H1 (cell line): ENCODE measurements around the gene GALNTL6. TPM values are rescaled to one million over a fixed set of nuclear protein-coding genes. Genes with fewer than 3 reads are reported as not detected.

Experiments
- BRCA1 ChIP-seq: IDR thresholded peaks from 2 replicates; pipeline ENCODE4 v1.6.1; 2012; ENCODE audit warnings: low read depth, low read length, improper control_type of control experiment
- CBX8 ChIP-seq: fragments of 300-800, 300-1000 bp; sonication (generic); IDR thresholded peaks from 2 replicates; pipeline ENCODE4 v1.7.1; 2016; ENCODE audit warnings: low read depth, low read length, borderline replicate concordance
- CEBPB ChIP-seq: IDR thresholded peaks from 2 replicates; pipeline ENCODE4 v1.6.1; 2012; ENCODE audit warnings: low read depth, low read length
- CHD2 ChIP-seq: IDR thresholded peaks from 2 replicates; pipeline ENCODE4 v1.6.1; 2012; ENCODE audit warnings: low read length, improper control_type of control experiment
- EZH2 ChIP-seq: fragments of 200-600 bp; sonication (generic); IDR thresholded peaks from 2 replicates; pipeline ENCODE4 v1.7.1; 2012; ENCODE audit warnings: low read depth, mild to moderate bottlenecking, moderate library complexity, low read length, inconsistent platforms; ENCODE audit not compliant: severe bottlenecking
- HDAC2 ChIP-seq, 2 experiments: fragments of 300-600 bp in 1 of 2; sonication (generic) in 1 of 2; IDR thresholded peaks; 2 replicates each; pipeline ENCODE4 v1.6.1; 2011 to 2012; ENCODE audit warnings: low read depth in 2 of 2, low read length in 2 of 2, mild to moderate bottlenecking in 2 of 2, moderate library complexity in 2 of 2, borderline replicate concordance in 1 of 2, inconsistent platforms in 1 of 2
- MAFK ChIP-seq: IDR thresholded peaks from 2 replicates; pipeline ENCODE4 v1.6.1; 2012; ENCODE audit warnings: low read depth, mild to moderate bottlenecking, improper control_type of control experiment, low read length
- NANOG ChIP-seq: IDR thresholded peaks from 2 replicates; pipeline ENCODE4 v1.6.1; 2011; ENCODE audit warnings: low read length, low read depth, mild to moderate bottlenecking, inconsistent platforms; ENCODE audit not compliant: insufficient read depth, poor library complexity, severe bottlenecking
- POU5F1 ChIP-seq: IDR thresholded peaks from 2 replicates; pipeline ENCODE4 v1.6.1; 2011; ENCODE audit warnings: low read depth, mild to moderate bottlenecking, low read length, moderate library complexity
- SP4 ChIP-seq: IDR thresholded peaks from 2 replicates; pipeline ENCODE4 v1.6.1; 2012; ENCODE audit warnings: low read length, inconsistent platforms
- SUZ12 ChIP-seq: fragments of 200-600 bp; sonication (generic); IDR thresholded peaks from 2 replicates; pipeline ENCODE4 v1.6.1; 2012; ENCODE audit warnings: mild to moderate bottlenecking, inconsistent platforms, low read length, moderate library complexity, mixed read lengths
- polyA plus RNA-seq, 7 experiments: library from polyadenylated mRNA; depleted of rRNA in 3 of 7; stranded (reverse) in 5 of 7; unstranded in 2 of 7; fragments of >200 nt in 5 of 7; fragments of 200-250 nt in 2 of 7; gene quantifications; 1 replicate in 5 of 7; 2 replicates in 1 of 7; 4 replicates in 1 of 7; pipeline versions ENCODE4 v1.2.1 to v1.2.3, GENCODE V29; 2011 to 2013; ENCODE audit warnings: missing spikeins in 2 of 7, mixed read lengths in 2 of 7
- total RNA-seq: library from RNA; stranded (reverse); fragmentation: NEBNext Ultra II Directional; extraction: Animal tissue kit (Norgen Biotek cat#: 25700); gene quantifications from 2 replicates; pipeline ENCODE4 v1.2.1, GENCODE V29; 2021
- TF ChIP-seq, protein P1 (sequence below): fragments of 300-600 bp; sonication (generic); IDR thresholded peaks from 2 replicates; pipeline ENCODE4 v1.7.1; 2012; ENCODE audit warnings: low read length, moderate library complexity, mild to moderate bottlenecking, inconsistent platforms; ENCODE audit not compliant: insufficient replicate concordance

GALNTL6 gene
- total and polyA plus RNA-seq, 2 of the 8 experiments (the other 6 are each of a cell fraction or from before 2014, with no cell fraction given), result 0.03 to 0.32 TPM

DNA sequence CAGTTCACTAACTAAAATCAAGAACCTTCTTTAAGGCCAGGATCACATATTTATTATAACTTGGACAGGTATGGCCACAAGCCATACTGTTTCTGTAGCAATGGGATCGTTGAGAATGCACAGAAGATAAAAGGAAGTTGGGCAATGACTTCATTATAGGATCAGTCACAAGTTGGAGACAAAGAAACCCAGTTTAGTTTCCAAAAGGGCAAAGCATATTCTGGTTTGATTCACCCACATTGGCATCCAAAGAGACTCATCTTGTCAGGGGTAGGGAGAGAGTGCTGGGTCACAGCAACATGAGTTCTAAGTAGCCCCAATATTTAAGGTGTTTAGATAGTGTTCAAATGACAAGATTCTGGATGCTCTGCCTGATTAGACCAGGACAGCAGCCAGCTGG, 1038.3 kb downstream of the GALNTL6 start (continued):
- TF ChIP-seq, protein P1, sequence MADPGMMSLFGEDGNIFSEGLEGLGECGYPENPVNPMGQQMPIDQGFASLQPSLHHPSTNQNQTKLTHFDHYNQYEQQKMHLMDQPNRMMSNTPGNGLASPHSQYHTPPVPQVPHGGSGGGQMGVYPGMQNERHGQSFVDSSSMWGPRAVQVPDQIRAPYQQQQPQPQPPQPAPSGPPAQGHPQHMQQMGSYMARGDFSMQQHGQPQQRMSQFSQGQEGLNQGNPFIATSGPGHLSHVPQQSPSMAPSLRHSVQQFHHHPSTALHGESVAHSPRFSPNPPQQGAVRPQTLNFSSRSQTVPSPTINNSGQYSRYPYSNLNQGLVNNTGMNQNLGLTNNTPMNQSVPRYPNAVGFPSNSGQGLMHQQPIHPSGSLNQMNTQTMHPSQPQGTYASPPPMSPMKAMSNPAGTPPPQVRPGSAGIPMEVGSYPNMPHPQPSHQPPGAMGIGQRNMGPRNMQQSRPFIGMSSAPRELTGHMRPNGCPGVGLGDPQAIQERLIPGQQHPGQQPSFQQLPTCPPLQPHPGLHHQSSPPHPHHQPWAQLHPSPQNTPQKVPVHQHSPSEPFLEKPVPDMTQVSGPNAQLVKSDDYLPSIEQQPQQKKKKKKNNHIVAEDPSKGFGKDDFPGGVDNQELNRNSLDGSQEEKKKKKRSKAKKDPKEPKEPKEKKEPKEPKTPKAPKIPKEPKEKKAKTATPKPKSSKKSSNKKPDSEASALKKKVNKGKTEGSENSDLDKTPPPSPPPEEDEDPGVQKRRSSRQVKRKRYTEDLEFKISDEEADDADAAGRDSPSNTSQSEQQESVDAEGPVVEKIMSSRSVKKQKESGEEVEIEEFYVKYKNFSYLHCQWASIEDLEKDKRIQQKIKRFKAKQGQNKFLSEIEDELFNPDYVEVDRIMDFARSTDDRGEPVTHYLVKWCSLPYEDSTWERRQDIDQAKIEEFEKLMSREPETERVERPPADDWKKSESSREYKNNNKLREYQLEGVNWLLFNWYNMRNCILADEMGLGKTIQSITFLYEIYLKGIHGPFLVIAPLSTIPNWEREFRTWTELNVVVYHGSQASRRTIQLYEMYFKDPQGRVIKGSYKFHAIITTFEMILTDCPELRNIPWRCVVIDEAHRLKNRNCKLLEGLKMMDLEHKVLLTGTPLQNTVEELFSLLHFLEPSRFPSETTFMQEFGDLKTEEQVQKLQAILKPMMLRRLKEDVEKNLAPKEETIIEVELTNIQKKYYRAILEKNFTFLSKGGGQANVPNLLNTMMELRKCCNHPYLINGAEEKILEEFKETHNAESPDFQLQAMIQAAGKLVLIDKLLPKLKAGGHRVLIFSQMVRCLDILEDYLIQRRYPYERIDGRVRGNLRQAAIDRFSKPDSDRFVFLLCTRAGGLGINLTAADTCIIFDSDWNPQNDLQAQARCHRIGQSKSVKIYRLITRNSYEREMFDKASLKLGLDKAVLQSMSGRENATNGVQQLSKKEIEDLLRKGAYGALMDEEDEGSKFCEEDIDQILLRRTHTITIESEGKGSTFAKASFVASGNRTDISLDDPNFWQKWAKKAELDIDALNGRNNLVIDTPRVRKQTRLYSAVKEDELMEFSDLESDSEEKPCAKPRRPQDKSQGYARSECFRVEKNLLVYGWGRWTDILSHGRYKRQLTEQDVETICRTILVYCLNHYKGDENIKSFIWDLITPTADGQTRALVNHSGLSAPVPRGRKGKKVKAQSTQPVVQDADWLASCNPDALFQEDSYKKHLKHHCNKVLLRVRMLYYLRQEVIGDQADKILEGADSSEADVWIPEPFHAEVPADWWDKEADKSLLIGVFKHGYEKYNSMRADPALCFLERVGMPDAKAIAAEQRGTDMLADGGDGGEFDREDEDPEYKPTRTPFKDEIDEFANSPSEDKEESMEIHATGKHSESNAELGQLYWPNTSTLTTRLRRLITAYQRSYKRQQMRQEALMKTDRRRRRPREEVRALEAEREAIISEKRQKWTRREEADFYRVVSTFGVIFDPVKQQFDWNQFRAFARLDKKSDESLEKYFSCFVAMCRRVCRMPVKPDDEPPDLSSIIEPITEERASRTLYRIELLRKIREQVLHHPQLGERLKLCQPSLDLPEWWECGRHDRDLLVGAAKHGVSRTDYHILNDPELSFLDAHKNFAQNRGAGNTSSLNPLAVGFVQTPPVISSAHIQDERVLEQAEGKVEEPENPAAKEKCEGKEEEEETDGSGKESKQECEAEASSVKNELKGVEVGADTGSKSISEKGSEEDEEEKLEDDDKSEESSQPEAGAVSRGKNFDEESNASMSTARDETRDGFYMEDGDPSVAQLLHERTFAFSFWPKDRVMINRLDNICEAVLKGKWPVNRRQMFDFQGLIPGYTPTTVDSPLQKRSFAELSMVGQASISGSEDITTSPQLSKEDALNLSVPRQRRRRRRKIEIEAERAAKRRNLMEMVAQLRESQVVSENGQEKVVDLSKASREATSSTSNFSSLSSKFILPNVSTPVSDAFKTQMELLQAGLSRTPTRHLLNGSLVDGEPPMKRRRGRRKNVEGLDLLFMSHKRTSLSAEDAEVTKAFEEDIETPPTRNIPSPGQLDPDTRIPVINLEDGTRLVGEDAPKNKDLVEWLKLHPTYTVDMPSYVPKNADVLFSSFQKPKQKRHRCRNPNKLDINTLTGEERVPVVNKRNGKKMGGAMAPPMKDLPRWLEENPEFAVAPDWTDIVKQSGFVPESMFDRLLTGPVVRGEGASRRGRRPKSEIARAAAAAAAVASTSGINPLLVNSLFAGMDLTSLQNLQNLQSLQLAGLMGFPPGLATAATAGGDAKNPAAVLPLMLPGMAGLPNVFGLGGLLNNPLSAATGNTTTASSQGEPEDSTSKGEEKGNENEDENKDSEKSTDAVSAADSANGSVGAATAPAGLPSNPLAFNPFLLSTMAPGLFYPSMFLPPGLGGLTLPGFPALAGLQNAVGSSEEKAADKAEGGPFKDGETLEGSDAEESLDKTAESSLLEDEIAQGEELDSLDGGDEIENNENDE, result no peak
- TF ChIP-seq NANOG (no peak), CEBPB (no peak), POU5F1 (no peak), HDAC2 (IDR thresholded peaks at IDR 0.05; ENCODE audit: borderline replicate concordance in 1 of 2, low read depth in 2 of 2, low read length in 2 of 2) (no peak), BRCA1 (no peak), CBX8 (no peak), SP4 (no peak), EZH2 (no peak), MAFK (no peak), SUZ12 (no peak), CHD2 (no peak)
